CD4-positive, alpha-beta T cell treated with Interleukin-12 subunit alpha and Interleukin-12 subunit beta, for 1 hour (primary cell): ENCODE measurements around the gene TPBGL.

ENCODE experiments used
- DNase-seq: peaks from one replicate; pipeline ENCODE4 v3.0.0-alpha.2; 2020

The TPBGL gene

GRCh38 chr11:75214411-75214821, 26.2 kb upstream of the TPBGL start:
- peak; percentile 65 for DNase-seq

GRCh38 chr11:75214843-75215242, 25.7 kb upstream of the TPBGL start:
- DNase-seq: no peak

- no peak for DNase-seq
These were observed 20.7 kb upstream of the TPBGL start for GRCh38 chr11:75219869-75220268.

- DNase-seq: no peak
These were observed 16.5 kb upstream of the TPBGL start for GRCh38 chr11:75223954-75224643.

- DNase-seq: no peak
These were observed 14.8 kb upstream of the TPBGL start for GRCh38 chr11:75225794-75226193.

- no peak for DNase-seq
These were observed 11.1 kb upstream of the TPBGL start for GRCh38 chr11:75229466-75229865.

- DNase-seq: no peak
These were observed 10.0 kb upstream of the TPBGL start for GRCh38 chr11:75230621-75231020.

GRCh38 chr11:75233754-75234172, 6.8 kb upstream of the TPBGL start:
- peak; percentile 12 for DNase-seq

GRCh38 chr11:75236062-75236461, 4.5 kb upstream of the TPBGL start:
- no peak for DNase-seq

GRCh38 chr11:75237050-75237449, 3.5 kb upstream of the TPBGL start:
- DNase-seq: no peak

- no peak for DNase-seq
These were observed 1.8 kb upstream of the TPBGL start for GRCh38 chr11:75238595-75239440.

- DNase-seq: no peak
These were observed 863 bp upstream of the TPBGL start for GRCh38 chr11:75239531-75240290.

- DNase-seq: peak; percentile 91
These were observed 697 bp downstream of the TPBGL start for GRCh38 chr11:75241036-75241905.

- no peak for DNase-seq
These were observed 1.5 kb downstream of the TPBGL start for GRCh38 chr11:75241906-75242644.

GRCh38 chr11:75242722-75243600, 2.4 kb downstream of the TPBGL start:
- DNase-seq: no peak

- DNase-seq: no peak
These were observed 3.7 kb downstream of the TPBGL start for GRCh38 chr11:75244052-75244814.

- DNase-seq: no peak
These were observed 4.9 kb downstream of the TPBGL start for GRCh38 chr11:75245356-75246005.

GRCh38 chr11:75246006-75246670, 5.6 kb downstream of the TPBGL start:
- DNase-seq: no peak
